Measurements from ENCODE around the gene MMRN1. TPM values are rescaled to one million over a fixed set of nuclear protein-coding genes. Genes with fewer than 3 reads are reported as not detected.

MMRN1 gene
- total and polyA plus RNA-seq, 10 donors: 0.15 to 6.5 (median 3.2) TPM

- H3K9me3 ChIP-seq: peaks cover 0 to 11% (median 0%) of the 10 kb centered on the region in 8 donors
- H3K27me3 ChIP-seq (replicated peaks in 1 of 7): no peaks in the 10 kb centered on the region
- no peaks in the 10 kb centered on the region for H3K36me3 ChIP-seq
- TF ChIP-seq POLR2A (IDR thresholded peaks at IDR 0.05) (no peak), CTCF (IDR thresholded peaks at IDR 0.05 in 8 of 11, conservative IDR thresholded peaks at IDR 0.05 in 3 of 11) (no peak), POLR2AphosphoS5 (IDR thresholded peaks at IDR 0.05) (no peak)
- no peak overlapping the region for H3K27ac ChIP-seq
- H3K4me3 ChIP-seq: no peak overlapping the region
- 91 to 99% (median 94%) methylated on average over 5 of the region's 5 CpGs for WGBS, 5 donors
- intact Hi-C loops (cut with DNase I; ENCODE audit: low total_unique reads): no loop called here
- H3K4me1 ChIP-seq: no peaks in the 10 kb centered on the region
- DNase-seq: no peak
These were observed 33.7 kb upstream of the MMRN1 start for GRCh38 chr4:89860971-89861370.

- no peak for DNase-seq
- H3K27ac ChIP-seq: no peak overlapping the region
- H3K4me1 ChIP-seq: no peaks in the 10 kb centered on the region
- TF ChIP-seq POLR2AphosphoS5 (IDR thresholded peaks at IDR 0.05) (no peak), CTCF (IDR thresholded peaks at IDR 0.05 in 8 of 11, conservative IDR thresholded peaks at IDR 0.05 in 3 of 11) (no peak), POLR2A (IDR thresholded peaks at IDR 0.05) (no peak)
- H3K36me3 ChIP-seq: no peaks in the 10 kb centered on the region
- intact Hi-C loops (cut with DNase I; ENCODE audit: low total_unique reads): no loop called here
- WGBS, 5 donors: 38 to 60% (median 52%) methylated on average over 5 of the region's 5 CpGs
- no peaks in the 10 kb centered on the region for H3K27me3 ChIP-seq (replicated peaks in 1 of 7)
- no peaks in the 10 kb centered on the region for H3K9me3 ChIP-seq
- H3K4me3 ChIP-seq: no peak overlapping the region
These were observed 31.1 kb upstream of the MMRN1 start for GRCh38 chr4:89863533-89863932.

- no peak for TF ChIP-seq POLR2A (IDR thresholded peaks at IDR 0.05)
- TF ChIP-seq CTCF (IDR thresholded peaks at IDR 0.05 in 8 of 11, conservative IDR thresholded peaks at IDR 0.05 in 3 of 11): no peak
- no peak for TF ChIP-seq POLR2AphosphoS5 (IDR thresholded peaks at IDR 0.05)
- H3K27me3 ChIP-seq (replicated peaks in 1 of 7): no peaks in the 10 kb centered on the region
- H3K4me3 ChIP-seq: no peak overlapping the region
- no peak overlapping the region for H3K27ac ChIP-seq
- no peaks in the 10 kb centered on the region for H3K36me3 ChIP-seq
- no peaks in the 10 kb centered on the region for H3K4me1 ChIP-seq
- intact Hi-C loops (cut with DNase I; ENCODE audit: low total_unique reads): no loop called here
- no peak for DNase-seq
- no peaks in the 10 kb centered on the region for H3K9me3 ChIP-seq
These were observed 26.4 kb upstream of the MMRN1 start for GRCh38 chr4:89868276-89868675.

GRCh38 chr4:89868999-89869589 is 25.6 kb upstream of the MMRN1 start:
- 59 to 76% (median 64%) methylated on average over 2 of the region's 2 CpGs for WGBS, 5 donors
- no peaks in the 10 kb centered on the region for H3K27me3 ChIP-seq (replicated peaks in 1 of 7)
- no peak overlapping the region for H3K4me3 ChIP-seq
- H3K36me3 ChIP-seq: no peaks in the 10 kb centered on the region
- no peak overlapping the region for H3K27ac ChIP-seq
- intact Hi-C loops (cut with DNase I; ENCODE audit: low total_unique reads): no loop called here
- no peak for DNase-seq
- no peaks in the 10 kb centered on the region for H3K9me3 ChIP-seq
- H3K4me1 ChIP-seq: no peaks in the 10 kb centered on the region
- TF ChIP-seq POLR2A (IDR thresholded peaks at IDR 0.05): no peak
- TF ChIP-seq CTCF (IDR thresholded peaks at IDR 0.05 in 8 of 11, conservative IDR thresholded peaks at IDR 0.05 in 3 of 11): peak in 6 of 11 experiments; percentile 24 to 37 (median 34)
